GM10248 (cell line): Measurements from ENCODE around the gene ELK4.

Experiments used
- CTCF ChIA-PET: fragments of 300-600 bp; sonication (Branson Sonifier 250); formaldehyde crosslinking; extraction: SDS; loops from one replicate; lab custom pipeline; 2021; ENCODE audit warnings: antibody characterized with exemption; lab: Yijun Ruan, JAX
- POLR2A ChIA-PET: fragments of 350-650 bp; sonication (Branson Sonifier 250); formaldehyde crosslinking; extraction: SDS; loops from one replicate; lab custom pipeline; 2020; ENCODE audit warnings: antibody characterized with exemption; lab: Yijun Ruan, JAX
- DNase-seq: peaks from one replicate; pipeline ENCODE4 v3.0.0; 2012; ENCODE audit errors: extremely low spot score
- CTCF ChIP-seq: IDR thresholded peaks from 2 replicates; pipeline ENCODE4 v1.5.1; 2012; ENCODE audit warnings: mild to moderate bottlenecking, low read depth; ENCODE audit errors: extremely low read depth, missing control alignments, control extremely low read depth

The ELK4 gene

GRCh38 chr1:205627956-205628355, 3.9 kb downstream of the ELK4 start:
- no peak for DNase-seq
- no peak for TF ChIP-seq CTCF
- ChIA-PET POLR2A (no interaction called here), CTCF (interaction anchor here (0.7 to 11.6 kb wide), 2 partner anchors 36 to 104 kb away, joined by 3 to 263 read pairs; no protein-coding TSS in a partner anchor)

- TF ChIP-seq CTCF: no peak
- CTCF ChIA-PET: interaction anchor here (2.1 kb wide), 1 partner anchor 35 kb away, joined by 9 read pairs; no protein-coding TSS in a partner anchor
- POLR2A ChIA-PET: no interaction called here
- DNase-seq: no peak
Measured at GRCh38 chr1:205626216-205626615, 5.6 kb downstream of the ELK4 start.

DNA sequence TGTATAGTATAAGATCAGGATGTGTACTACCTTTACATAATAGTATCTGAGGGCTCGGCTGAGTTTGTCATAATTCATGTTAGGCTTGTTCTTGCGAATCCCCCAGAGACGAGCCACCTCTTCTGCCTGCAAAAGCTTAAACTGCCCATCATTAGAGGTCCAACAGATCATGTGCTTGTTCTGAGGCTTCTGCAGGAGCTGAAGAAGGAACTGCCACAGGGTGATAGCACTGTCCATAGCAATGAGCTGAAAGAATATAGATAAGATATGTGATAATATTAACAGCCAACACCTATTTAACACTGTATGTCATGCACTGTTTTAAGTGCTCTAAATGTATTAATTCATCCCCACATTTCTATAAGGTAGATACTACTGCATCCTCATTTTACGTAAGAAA, 8.2 kb downstream of the ELK4 start:
- ChIA-PET POLR2A (no interaction called here), CTCF (interaction anchor here (1.0 to 3.3 kb wide), 6 partner anchors 10 to 173 kb away, joined by 3 to 18 read pairs (median 4); no protein-coding TSS in a partner anchor)
- no peak for DNase-seq
- TF ChIP-seq CTCF: no peak

- ChIA-PET POLR2A (no interaction called here), CTCF (interaction anchor here (0.8 to 2.2 kb wide), 3 partner anchors 11 to 28 kb away, joined by 3 to 12 read pairs (median 4); partner anchors contain the start of gene ELK4)
- TF ChIP-seq CTCF: no peak
- no peak for DNase-seq
Measured at GRCh38 chr1:205620269-205620668, 11.5 kb downstream of the ELK4 start.

GRCh38 chr1:205619376-205619775, 12.4 kb downstream of the ELK4 start:
- no peak for DNase-seq
- ChIA-PET POLR2A (no interaction called here), CTCF (interaction anchor here (1.1 kb wide), 1 partner anchor 13 kb away, joined by 4 read pairs; the partner anchor contains the start of gene ELK4)
- no peak for TF ChIP-seq CTCF

DNA sequence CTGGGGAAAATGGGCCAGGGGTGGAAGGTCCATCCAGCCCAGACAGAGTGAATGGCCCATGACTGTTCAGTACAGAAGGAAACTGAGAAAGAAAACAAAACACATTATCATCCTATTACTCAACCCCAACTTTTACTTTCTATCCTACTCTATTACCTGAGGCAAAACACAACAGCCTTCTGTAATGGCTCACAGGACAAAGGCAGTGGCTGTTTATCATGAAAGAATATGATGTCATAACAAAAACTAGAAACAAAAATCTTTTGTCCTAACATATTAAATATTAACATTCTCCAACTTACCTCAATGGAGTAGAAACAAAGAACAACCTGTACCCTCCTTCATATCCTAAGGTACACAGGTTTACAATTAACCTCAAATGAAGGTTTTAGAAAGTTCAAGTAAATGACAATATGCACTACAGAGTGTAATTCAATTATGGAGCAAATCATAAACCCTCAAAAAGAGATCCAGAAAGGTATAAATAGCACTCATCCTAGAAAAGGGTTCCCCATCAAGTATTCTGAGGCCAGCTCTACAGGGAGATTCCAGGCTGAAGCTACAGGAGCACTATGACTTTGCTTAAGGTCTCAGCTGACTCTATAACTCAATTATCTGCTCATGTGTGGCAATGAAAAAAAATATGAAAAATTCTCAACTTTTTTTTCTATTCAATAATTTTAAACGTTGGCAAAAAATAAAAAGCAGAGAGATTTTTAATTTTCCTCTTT, 15.1 kb downstream of the ELK4 start:
- peak; percentile 36 for DNase-seq
- no peak for TF ChIP-seq CTCF
- CTCF ChIA-PET: interaction anchor here (0.9 to 1.8 kb wide), 3 partner anchors 13 to 42 kb away, joined by 3 to 13 read pairs (median 6); no protein-coding TSS in a partner anchor
- POLR2A ChIA-PET: no interaction called here
